HG03039 (cell line): ENCODE measurements around the gene DNAAF8.

Experiments used
- ATAC-seq: cut with Tn5 transposase; IDR thresholded peaks from one replicate; pipeline ENCODE4 v1.9.1; 2021; ENCODE audit warnings: mild to moderate bottlenecking, moderate library complexity; ENCODE audit not compliant: unreplicated experiment

Gene DNAAF8

GRCh38 chr16:4694642-4695451 lies 39.5 kb upstream of the DNAAF8 start:
- ATAC-seq, result no peak

GRCh38 chr16:4695473-4696171 lies 38.7 kb upstream of the DNAAF8 start:
- ATAC-seq, result no peak

GRCh38 chr16:4696172-4696904 lies 38.0 kb upstream of the DNAAF8 start:
- ATAC-seq, result no peak

- no peak for ATAC-seq
Measured at GRCh38 chr16:4696905-4697847, 37.2 kb upstream of the DNAAF8 start.

- ATAC-seq, result no peak
Measured at GRCh38 chr16:4697848-4698291, 36.5 kb upstream of the DNAAF8 start.

GRCh38 chr16:4698321-4699045 lies 35.9 kb upstream of the DNAAF8 start:
- ATAC-seq, result no peak

DNA sequence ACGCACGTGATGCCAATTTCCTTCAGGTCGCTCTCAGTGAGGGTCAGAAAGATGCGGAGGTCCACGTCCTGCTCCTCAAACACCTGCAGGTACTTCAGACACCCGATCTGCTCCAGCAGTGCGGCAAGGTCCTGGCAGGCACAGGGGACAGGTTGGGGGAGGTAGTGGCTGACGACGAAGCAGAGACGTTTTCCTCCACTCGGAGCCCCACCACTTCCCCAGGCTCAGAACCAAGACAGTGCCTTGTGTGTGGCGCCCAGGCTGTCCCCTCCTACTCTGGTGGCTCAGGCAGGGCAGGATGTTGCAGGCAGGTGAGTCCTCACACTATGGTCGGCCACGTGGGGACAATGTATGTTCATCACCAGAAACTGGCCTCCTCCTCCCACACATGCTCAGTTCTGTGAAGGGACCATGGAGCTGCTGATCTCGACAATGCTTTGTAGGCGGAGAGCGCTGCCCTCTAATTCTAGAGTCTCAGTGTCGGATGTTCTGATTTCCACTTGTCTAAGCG lies 35.2 kb upstream of the DNAAF8 start:
- no peak for ATAC-seq

- no peak for ATAC-seq
Measured at GRCh38 chr16:4700380-4700996, 33.8 kb upstream of the DNAAF8 start.

DNA sequence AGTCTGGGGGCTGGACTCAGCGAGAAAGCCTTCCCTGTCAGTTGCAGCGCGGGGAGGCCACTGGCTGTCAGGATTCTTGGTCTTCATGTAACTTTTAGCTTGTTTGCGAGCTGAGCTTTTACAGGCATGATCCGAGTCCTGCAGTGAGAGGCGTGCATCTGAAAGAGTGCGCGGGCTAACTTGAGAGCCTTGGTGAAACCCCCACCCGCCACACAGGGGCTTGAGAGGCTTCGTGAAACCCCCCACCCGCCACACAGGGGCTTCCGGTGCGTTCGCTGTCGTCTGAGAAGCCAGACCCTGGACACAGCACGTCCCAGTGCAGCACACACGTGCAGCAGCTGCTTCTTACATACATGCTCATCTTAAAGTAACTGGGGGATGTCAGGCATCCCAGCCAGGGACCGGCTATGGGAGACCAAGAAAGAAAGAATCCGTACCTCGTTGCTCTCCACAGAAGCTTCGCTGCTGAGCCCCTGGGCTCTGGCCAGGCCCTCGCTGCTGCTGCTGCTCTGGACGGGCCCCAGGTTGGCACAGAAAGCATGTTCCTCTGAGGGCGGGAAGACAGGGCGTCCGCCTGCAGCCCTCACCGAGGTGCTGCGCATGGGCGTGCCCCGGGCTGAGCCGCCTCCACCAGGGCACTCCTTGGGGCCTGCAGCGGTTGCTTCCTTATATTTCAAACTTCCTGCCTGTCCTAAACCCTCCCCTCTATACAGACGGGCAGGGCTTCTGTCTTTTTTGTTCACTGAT lies 33.2 kb upstream of the DNAAF8 start:
- ATAC-seq, result no peak

DNA sequence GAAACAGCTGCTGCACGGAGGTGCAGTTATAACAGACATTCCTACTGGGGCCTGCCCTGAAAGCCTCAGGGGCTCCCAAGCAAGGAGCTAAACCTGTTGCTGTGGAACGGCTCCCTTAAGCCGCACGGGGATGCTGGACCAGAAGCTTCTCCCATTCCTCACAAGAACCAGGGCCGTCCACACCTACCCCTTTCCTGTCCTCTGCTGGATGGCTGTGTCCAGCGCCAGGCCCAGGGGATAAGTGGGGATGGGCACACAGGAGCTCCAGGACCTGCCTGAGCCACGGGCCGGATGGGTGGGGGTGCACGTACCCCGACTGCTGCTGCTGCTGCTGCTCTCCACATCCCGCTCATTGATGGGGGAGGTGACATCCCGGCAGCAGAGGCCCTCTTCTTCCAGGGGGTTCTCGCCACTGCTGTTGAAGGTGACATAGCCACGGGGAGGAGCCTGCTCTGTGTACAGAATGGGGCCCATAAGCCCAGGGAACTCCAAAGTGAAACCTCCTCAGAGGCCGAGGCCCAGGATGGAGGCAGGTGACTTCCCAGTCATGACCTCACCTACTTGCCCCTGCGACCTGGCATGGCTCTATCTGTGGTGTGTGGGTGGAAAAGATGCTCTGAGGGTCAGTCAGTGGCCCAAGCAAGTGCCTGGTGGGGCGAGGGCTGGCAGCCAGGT lies 32.4 kb upstream of the DNAAF8 start:
- no peak for ATAC-seq

DNA sequence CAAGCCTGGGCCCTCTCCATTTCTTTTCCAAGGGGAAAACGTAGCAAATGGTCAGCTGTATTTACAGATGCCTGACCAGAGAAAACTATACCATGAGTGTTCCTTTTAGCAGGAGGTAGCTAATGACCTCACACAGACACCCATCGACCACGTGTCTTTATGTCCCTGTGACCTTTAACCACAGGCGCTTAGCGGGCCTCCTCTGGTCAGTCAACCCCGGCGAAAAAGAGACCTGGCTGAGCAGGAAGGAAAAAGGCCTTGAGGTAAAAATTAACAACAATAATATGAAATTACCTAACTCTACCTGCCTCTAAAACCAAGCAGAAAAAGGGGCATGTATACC lies 31.9 kb upstream of the DNAAF8 start:
- ATAC-seq, result no peak

DNA sequence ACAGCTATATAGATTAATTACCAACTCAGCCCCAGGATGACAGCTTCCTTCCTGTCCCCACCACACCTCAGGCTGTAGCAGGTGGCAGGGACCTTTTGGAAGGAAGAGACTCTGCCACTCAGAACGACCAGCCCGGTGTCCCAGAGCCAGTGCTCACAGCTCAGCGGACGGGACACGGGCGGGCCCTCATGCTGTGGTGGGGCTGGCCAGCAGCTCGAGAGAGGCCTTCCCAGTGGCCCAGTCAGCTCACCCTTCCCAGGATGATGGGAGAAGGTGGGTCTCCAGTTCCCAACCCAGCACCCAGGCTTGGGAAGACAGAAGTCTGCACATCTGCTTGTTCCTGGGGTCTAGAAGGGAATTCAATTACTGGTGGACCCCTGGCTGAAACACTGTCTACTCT lies 30.4 kb upstream of the DNAAF8 start:
- ATAC-seq, result no peak

DNA sequence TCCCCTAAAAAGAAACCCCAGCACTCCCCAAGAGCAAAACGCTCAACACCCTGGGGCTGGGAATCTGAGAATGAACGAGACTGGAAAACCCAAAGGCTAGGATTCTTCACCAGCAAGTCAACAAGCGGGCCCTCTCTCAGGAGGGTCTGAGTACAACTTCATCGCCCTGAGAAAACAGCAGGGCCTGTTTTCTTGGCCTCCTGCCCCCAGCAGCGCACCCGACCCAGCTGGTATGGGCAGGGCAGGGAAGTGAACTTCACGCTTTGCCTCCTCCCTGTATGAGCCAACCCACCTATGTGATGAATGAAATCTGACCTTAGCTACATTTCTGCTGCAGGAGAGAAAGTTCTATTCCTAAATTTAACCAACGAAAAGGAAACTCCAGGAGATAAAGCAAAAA lies 29.8 kb upstream of the DNAAF8 start:
- ATAC-seq, result no peak

DNA sequence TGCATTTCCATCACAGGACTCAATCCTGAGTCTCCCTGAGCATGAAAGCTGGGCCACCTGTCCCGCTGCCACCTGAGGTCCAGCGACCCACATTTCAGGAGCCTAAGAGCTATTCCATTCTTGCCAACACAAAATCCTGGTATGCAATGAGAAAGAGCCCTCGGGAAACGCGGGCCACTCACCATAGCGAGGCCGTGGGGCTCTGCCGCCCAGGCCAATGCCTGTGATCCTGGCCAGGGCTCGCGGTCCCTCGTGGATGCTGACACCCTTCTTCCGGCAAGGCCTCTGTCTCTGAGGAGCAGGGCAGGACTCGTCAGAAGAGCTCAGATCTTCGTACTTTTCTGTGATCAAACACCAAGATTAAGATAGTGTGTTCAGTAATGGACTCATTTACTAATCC lies 29.4 kb upstream of the DNAAF8 start:
- ATAC-seq, result no peak

- no peak for ATAC-seq
Measured at GRCh38 chr16:4706871-4707270, 27.5 kb upstream of the DNAAF8 start.

GRCh38 chr16:4709481-4709880 lies 24.9 kb upstream of the DNAAF8 start:
- ATAC-seq, result no peak

DNA sequence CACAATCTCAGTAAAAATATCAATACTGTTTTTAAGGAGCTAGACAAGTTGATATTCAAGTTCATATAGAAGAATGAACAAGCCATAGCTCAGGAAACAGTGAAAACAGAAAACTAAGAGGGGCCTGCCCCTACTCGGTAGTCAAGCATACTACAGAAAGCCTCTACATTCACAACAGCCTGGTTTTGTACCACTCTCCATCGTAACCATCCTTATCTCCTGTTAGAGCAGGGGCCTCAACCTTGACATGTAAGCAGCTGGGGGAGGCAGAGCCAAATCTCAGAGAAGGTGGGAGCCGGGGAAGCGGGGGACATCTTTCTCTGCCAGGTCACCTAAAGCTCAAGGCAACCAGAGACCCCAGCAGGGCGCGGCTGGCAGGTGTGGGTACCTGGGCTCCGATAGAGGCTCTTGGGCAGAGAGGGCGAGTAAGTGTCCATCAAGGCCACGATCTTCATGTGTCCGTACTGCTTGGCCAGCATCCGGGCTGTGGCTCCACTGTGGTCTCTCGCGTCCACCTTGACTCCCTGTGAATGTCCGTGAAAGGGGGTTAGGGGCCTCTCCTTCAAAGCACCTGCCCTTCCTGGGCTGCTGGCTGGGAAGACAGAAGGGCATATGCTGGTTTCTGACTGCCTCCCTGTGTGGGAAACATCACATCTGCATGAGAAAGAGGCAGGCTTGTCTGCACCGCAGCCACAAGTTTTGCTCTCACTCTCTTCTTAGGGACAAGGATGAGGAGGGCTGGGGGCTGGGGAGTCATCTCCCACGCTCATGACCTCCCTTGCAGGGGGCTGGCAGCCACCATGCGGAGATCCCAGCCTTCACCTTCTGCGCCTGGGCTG lies 20.5 kb upstream of the DNAAF8 start:
- ATAC-seq, result no peak
